Mesendoderm (in vitro differentiated cells): ENCODE results near the gene ARHGAP6.

Experiments
- DNase-seq: peaks from one replicate; pipeline ENCODE4 v3.0.0; 2013
- H2AK5ac ChIP-seq: 2 replicates; pipeline ENCODE4 v1.6.1; 2013; ENCODE audit warnings: low read length, inconsistent platforms
- H2BK120ac ChIP-seq: 2 replicates; pipeline ENCODE4 v1.6.1; 2013; ENCODE audit warnings: low read depth, mild to moderate bottlenecking, low read length, moderate library complexity, mixed read lengths
- H2BK15ac ChIP-seq: replicated peaks from 2 replicates; pipeline ENCODE4 v1.6.1; 2013; ENCODE audit warnings: low read depth, mild to moderate bottlenecking, moderate library complexity
- H2BK5ac ChIP-seq: 2 replicates; pipeline ENCODE4 v1.6.1; 2013; ENCODE audit warnings: low read length, inconsistent platforms
- H3K18ac ChIP-seq: 2 replicates; pipeline ENCODE4 v1.6.1; 2013; ENCODE audit warnings: mild to moderate bottlenecking, low read length, mixed read lengths
- H3K23ac ChIP-seq: one replicate; pipeline ENCODE4 v1.6.1; 2013; ENCODE audit warnings: low read length
- H3K27ac ChIP-seq: 2 replicates; pipeline ENCODE4 v1.5.1; 2013; ENCODE audit warnings: low read depth, mild to moderate bottlenecking, inconsistent platforms, low read length, moderate library complexity
- H3K27me3 ChIP-seq: 2 replicates; pipeline ENCODE4 v1.6.1; 2013; ENCODE audit warnings: low read length, control low read depth, mild to moderate bottlenecking, inconsistent platforms; ENCODE audit not compliant: insufficient read depth, poor library complexity
- H3K36me3 ChIP-seq: 2 replicates; pipeline ENCODE4 v1.6.1; 2013; ENCODE audit warnings: low read length, inconsistent platforms; ENCODE audit not compliant: control insufficient read depth, insufficient read depth
- H3K4ac ChIP-seq: one replicate; pipeline ENCODE4 v1.6.1; 2013; ENCODE audit warnings: low read depth, mild to moderate bottlenecking, low read length, moderate library complexity
- H3K4me1 ChIP-seq: 2 replicates; pipeline ENCODE4 v1.6.1; 2013; ENCODE audit warnings: low read depth, low read length, inconsistent platforms; ENCODE audit not compliant: control insufficient read depth
- H3K4me2 ChIP-seq: 2 replicates; pipeline ENCODE4 v1.6.1; 2013; ENCODE audit warnings: low read length
- H3K4me3 ChIP-seq: 2 replicates; pipeline ENCODE4 v1.5.1; 2013; ENCODE audit warnings: mild to moderate bottlenecking, low read length
- H3K56ac ChIP-seq: one replicate; pipeline ENCODE4 v1.6.1; 2013; ENCODE audit warnings: low read length
- H3K79me1 ChIP-seq: 2 replicates; pipeline ENCODE4 v1.6.1; 2013; ENCODE audit warnings: low read length, inconsistent platforms
- H3K79me2 ChIP-seq: 2 replicates; pipeline ENCODE4 v1.6.1; 2013; ENCODE audit warnings: mild to moderate bottlenecking, low read length; ENCODE audit not compliant: control insufficient read depth, insufficient read depth
- H3K9ac ChIP-seq: 2 replicates; pipeline ENCODE4 v1.6.1; 2013; ENCODE audit warnings: low read length, inconsistent platforms
- H4K5ac ChIP-seq: one replicate; pipeline ENCODE4 v1.6.1; 2013; ENCODE audit warnings: low read length
- H4K8ac ChIP-seq: one replicate; pipeline ENCODE4 v1.6.1; 2013; ENCODE audit warnings: low read depth, mild to moderate bottlenecking, control low read depth, low read length, moderate library complexity
- WGBS: extraction: QIAGEN DNeasy Blood & Tissue Kit; methylation state at CpG from one replicate; pipeline ENCODE4 v1.1.7; 2013; ENCODE audit warnings: low lambda C conversion rate, missing lambda C conversion rate; ENCODE audit not compliant: insufficient coverage; ENCODE audit errors: extremely low coverage; 5-methylcytosine and 5-hydroxymethylcytosine counted together

Gene ARHGAP6

GRCh38 chrX:11119313-11119943, 546.3 kb downstream of the ARHGAP6 start:
- H3K79me2 ChIP-seq, result no peaks in the 10 kb centered on the region
- no peak overlapping the region for H2BK15ac ChIP-seq
- H3K4me2 ChIP-seq, result no peak overlapping the region
- H2BK5ac ChIP-seq, result no peak overlapping the region
- H3K56ac ChIP-seq, result no peak overlapping the region
- H3K4me1 ChIP-seq, result no peaks in the 10 kb centered on the region
- no peak overlapping the region for H4K5ac ChIP-seq
- no peak overlapping the region for H3K4ac ChIP-seq
- H3K79me1 ChIP-seq, result no peaks in the 10 kb centered on the region
- no peaks in the 10 kb centered on the region for H3K27me3 ChIP-seq
- H3K36me3 ChIP-seq, result peaks cover 2% of the 10 kb centered on the region
- no peak overlapping the region for H2BK120ac ChIP-seq
- no peak overlapping the region for H4K8ac ChIP-seq
- no peak overlapping the region for H3K4me3 ChIP-seq
- no peak overlapping the region for H3K18ac ChIP-seq
- no peak overlapping the region for H3K27ac ChIP-seq
- WGBS, result no CpG with 5 or more reads among the region's 8 CpGs
- no peak overlapping the region for H2AK5ac ChIP-seq
- no peak overlapping the region for H3K23ac ChIP-seq
- no peak overlapping the region for H3K9ac ChIP-seq
- no peak for DNase-seq

- Histone ChIP-seq H4K5ac (no peak overlapping the region), H3K36me3 (peaks cover 2% of the 10 kb centered on the region), H3K4me3 (no peak overlapping the region), H2BK120ac (no peak overlapping the region), H2BK15ac (no peak overlapping the region), H3K27me3 (no peaks in the 10 kb centered on the region), H3K27ac (no peak overlapping the region), H3K56ac (no peak overlapping the region), H2BK5ac (no peak overlapping the region), H3K4ac (no peak overlapping the region), H3K79me1 (no peaks in the 10 kb centered on the region), H3K4me1 (no peaks in the 10 kb centered on the region), H3K18ac (no peak overlapping the region), H4K8ac (no peak overlapping the region), H3K9ac (no peak overlapping the region), H2AK5ac (no peak overlapping the region), H3K79me2 (peaks cover 2% of the 10 kb centered on the region), H3K23ac (no peak overlapping the region), H3K4me2 (no peak overlapping the region)
- no CpG with 5 or more reads among the region's 3 CpGs for WGBS
- DNase-seq, result no peak
These were observed 548.0 kb downstream of the ARHGAP6 start for GRCh38 chrX:11117745-11118144.

- Histone ChIP-seq H3K9ac (no peak overlapping the region), H3K79me2 (peaks cover 12% of the 10 kb centered on the region), H3K23ac (no peak overlapping the region), H3K4me2 (no peak overlapping the region), H3K18ac (no peak overlapping the region), H3K4ac (no peak overlapping the region), H3K4me1 (no peaks in the 10 kb centered on the region), H3K27me3 (no peaks in the 10 kb centered on the region), H3K36me3 (peaks cover 2% of the 10 kb centered on the region), H2BK120ac (no peak overlapping the region), H2BK15ac (no peak overlapping the region), H4K5ac (no peak overlapping the region), H2AK5ac (no peak overlapping the region), H4K8ac (no peak overlapping the region), H3K79me1 (no peaks in the 10 kb centered on the region), H2BK5ac (no peak overlapping the region), H3K56ac (no peak overlapping the region), H3K27ac (no peak overlapping the region), H3K4me3 (no peak overlapping the region)
- DNase-seq, result no peak
These were observed 552.0 kb downstream of the ARHGAP6 start for GRCh38 chrX:11113731-11114130.

GRCh38 chrX:11111947-11112346, 553.8 kb downstream of the ARHGAP6 start:
- H3K18ac ChIP-seq, result no peak overlapping the region
- H4K5ac ChIP-seq, result no peak overlapping the region
- peak overlapping the region; percentile 52 for H3K4me2 ChIP-seq
- no peak overlapping the region for H2AK5ac ChIP-seq
- peaks cover 12% of the 10 kb centered on the region for H3K79me2 ChIP-seq
- no peak for DNase-seq
- H4K8ac ChIP-seq, result no peak overlapping the region
- H2BK120ac ChIP-seq, result no peak overlapping the region
- no peak overlapping the region for H3K23ac ChIP-seq
- no peak overlapping the region for H2BK15ac ChIP-seq
- peaks cover 2% of the 10 kb centered on the region for H3K36me3 ChIP-seq
- peak overlapping the region; percentile 80 for H3K9ac ChIP-seq
- H2BK5ac ChIP-seq, result no peak overlapping the region
- no peaks in the 10 kb centered on the region for H3K79me1 ChIP-seq
- H3K27ac ChIP-seq, result no peak overlapping the region
- no peaks in the 10 kb centered on the region for H3K4me1 ChIP-seq
- H3K56ac ChIP-seq, result peak overlapping the region; percentile 94
- H3K27me3 ChIP-seq, result no peaks in the 10 kb centered on the region
- H3K4ac ChIP-seq, result no peak overlapping the region
- H3K4me3 ChIP-seq, result peak overlapping the region; percentile 70
- WGBS, result no CpG with 5 or more reads among the region's 9 CpGs

- Histone ChIP-seq H3K79me1 (no peaks in the 10 kb centered on the region), H3K23ac (no peak within 1 kb of the TSS), H4K5ac (no peak within 1 kb of the TSS), H3K36me3 (no peaks in the 10 kb centered on the region), H3K27ac (no peak within 1 kb of the TSS), H3K56ac (peak within 1 kb of the TSS; percentile 94), H3K79me2 (peaks cover 12% of the 10 kb centered on the region), H3K4me3 (peak within 1 kb of the TSS; percentile 70), H2BK5ac (no peak within 1 kb of the TSS), H4K8ac (no peak within 1 kb of the TSS), H2BK15ac (no peak within 1 kb of the TSS), H3K4ac (no peak within 1 kb of the TSS), H3K4me2 (peak within 1 kb of the TSS; percentile 52), H3K27me3 (no peaks in the 10 kb centered on the region), H3K18ac (no peak within 1 kb of the TSS), H2AK5ac (no peak within 1 kb of the TSS), H3K4me1 (no peaks in the 10 kb centered on the region), H2BK120ac (no peak within 1 kb of the TSS), H3K9ac (peak within 1 kb of the TSS; percentile 80)
- WGBS, result no CpG with 5 or more reads among the region's 58 CpGs
- peak; percentile 87 for DNase-seq
These were observed 554.5 kb downstream of the ARHGAP6 start, which contains the start of gene HCCS for GRCh38 chrX:11111037-11111851. HCCS (plus strand) TSS chrX:11111332; CDS start chrX:11112061, 729 bp downstream.
